A549 (cell line): ENCODE data around the gene ASB11. TPM values are rescaled to one million over a fixed set of nuclear protein-coding genes. Genes with fewer than 3 reads are reported as not detected.

Experiments used
- ATAC-seq, 2 experiments: fragments of 200-7000 bp in 1 of 2; fragments of >200 bp in 1 of 2; cut with Nextera tagmentation in 1 of 2; cut with Tn5 transposase in 1 of 2; 3 replicates each; pipeline versions ENCODE4 v1.8.0 to v1.9.1; 2018 to 2020; ENCODE audit warnings: mild to moderate bottlenecking in 1 of 2, moderate library complexity in 1 of 2
- CTCF ChIA-PET: fragments of 300-600 bp; sonication (Branson Sonifier 250); formaldehyde crosslinking; extraction: SDS; loops from one replicate; lab custom pipeline; 2021; ENCODE audit warnings: antibody characterized with exemption, inconsistent platforms; lab: Yijun Ruan, JAX
- POLR2A ChIA-PET: fragments of 350-600 bp; formaldehyde crosslinking; extraction: SDS; loops from one replicate; lab custom pipeline; 2021; ENCODE audit warnings: antibody characterized with exemption, inconsistent platforms; lab: Yijun Ruan, JAX
- DNase-seq, 2 experiments: peaks; one replicate each; pipeline versions ENCODE4 v3.0.0 to v3.0.0-alpha.2; 2011 to 2016; ENCODE audit warnings: low read depth in 1 of 2, low spot score in 1 of 2
- FAIRE-seq: peaks from 2 replicates; lab custom pipeline; 2011; peaks lifted over from hg19 to GRCh38; lab: Jason Lieb, UNC
- H3K27ac ChIP-seq, 2 experiments: fragments of >200 bp; sonication (Bioruptor Twin); formaldehyde crosslinking; 3 replicates each; pipeline ENCODE4 v1.5.1; 2016 to 2017
- H3K4me1 ChIP-seq: fragments of >200 bp; sonication (Bioruptor Twin); formaldehyde crosslinking; 3 replicates; pipeline ENCODE4 v1.6.1; 2016
- H3K4me2 ChIP-seq: fragments of >200 bp; sonication (Bioruptor Twin); formaldehyde crosslinking; 3 replicates; pipeline ENCODE4 v1.6.1; 2016
- H3K4me3 ChIP-seq: fragments of >200 bp; sonication (Bioruptor Twin); formaldehyde crosslinking; 3 replicates; pipeline ENCODE4 v1.5.1; 2016
- H3K9me3 ChIP-seq: fragments of >200 bp; sonication (Bioruptor Twin); formaldehyde crosslinking; 3 replicates; pipeline ENCODE4 v1.6.1; 2016
- ATOH8 ChIP-seq: fragments of 250-450 bp; sonication (Bioruptor Pico); IDR thresholded peaks from 2 replicates; pipeline ENCODE4 v1.5.0; 2020; ENCODE audit warnings: low read depth, mild to moderate bottlenecking, moderate library complexity
- BCL3 ChIP-seq: fragments of >200 bp; sonication (Bioruptor Twin); formaldehyde crosslinking; IDR thresholded peaks from 3 replicates; pipeline ENCODE4 v1.6.1; 2016
- BHLHE40 ChIP-seq: IDR thresholded peaks from 2 replicates; pipeline ENCODE4 v1.6.1; 2012; ENCODE audit warnings: low read depth, low read length, inconsistent platforms
- CTCF ChIP-seq: fragments of >200 bp; sonication (Bioruptor Twin); formaldehyde crosslinking; IDR thresholded peaks from 3 replicates; pipeline ENCODE4 v1.5.1; 2016
- EHMT2 ChIP-seq: fragments of 200-600 bp; sonication (generic); IDR thresholded peaks from 2 replicates; pipeline ENCODE4 v1.6.1; 2016; ENCODE audit warnings: antibody characterized with exemption, low read depth, mild to moderate bottlenecking, moderate library complexity
- FOSL2 ChIP-seq, 2 experiments: fragments of 450-650 bp in 1 of 2; fragments of >200 bp in 1 of 2; sonication (Bioruptor Twin) in 1 of 2; formaldehyde crosslinking; IDR thresholded peaks; 2 replicates each; pipeline versions ENCODE4 v1.5.0 to v1.6.1; 2016 to 2020; ENCODE audit warnings: mild to moderate bottlenecking in 1 of 2, moderate library complexity in 1 of 2
- HOXA7 ChIP-seq: fragments of 250-450 bp; sonication (Bioruptor Pico); IDR thresholded peaks from 2 replicates; pipeline ENCODE4 v1.5.0; 2020; ENCODE audit warnings: mild to moderate bottlenecking, moderate library complexity
- KDM1A ChIP-seq: fragments of 200-600 bp; sonication (generic); IDR thresholded peaks from 2 replicates; pipeline ENCODE4 v1.6.1; 2016; ENCODE audit warnings: low read depth, mild to moderate bottlenecking
- KDM5A ChIP-seq: fragments of 200-600 bp; sonication (generic); IDR thresholded peaks from 2 replicates; pipeline ENCODE4 v1.6.1; 2016; ENCODE audit warnings: antibody characterized with exemption, mild to moderate bottlenecking
- NFE2L2 ChIP-seq: fragments of 150-350 bp; conservative IDR thresholded peaks from 2 replicates; pipeline ENCODE4 v1.6.1; 2014; ENCODE audit warnings: low read length
- NPAS2 ChIP-seq: fragments of 250-450 bp; sonication (Bioruptor Pico); IDR thresholded peaks from 2 replicates; pipeline ENCODE4 v1.8.0; 2022; ENCODE audit warnings: mild to moderate bottlenecking, moderate library complexity, borderline replicate concordance
- PHF8 ChIP-seq: fragments of 200-600 bp; sonication (generic); IDR thresholded peaks from 2 replicates; pipeline ENCODE4 v1.6.1; 2016; ENCODE audit warnings: low read depth, mild to moderate bottlenecking, antibody characterized with exemption, moderate library complexity, borderline replicate concordance
- POLR2AphosphoS2 ChIP-seq: conservative IDR thresholded peaks from 2 replicates; pipeline ENCODE4 v1.6.1; 2012; ENCODE audit warnings: low read length, improper control_type of control experiment, inconsistent platforms
- RAD21 ChIP-seq, 2 experiments: fragments of >200 bp in 1 of 2; sonication (Bioruptor Twin) in 1 of 2; formaldehyde crosslinking in 1 of 2; IDR thresholded peaks in 1 of 2; conservative IDR thresholded peaks in 1 of 2; 2 replicates in 1 of 2; 3 replicates in 1 of 2; pipeline ENCODE4 v1.6.1; 2012 to 2018; ENCODE audit warnings: inconsistent platforms in 1 of 2
- RCOR1 ChIP-seq: fragments of 150-350 bp; IDR thresholded peaks from 2 replicates; pipeline ENCODE4 v1.6.1; 2014; ENCODE audit warnings: antibody characterized with exemption, low read length, low read depth
- SMC3 ChIP-seq: fragments of >200 bp; sonication (Bioruptor Twin); formaldehyde crosslinking; IDR thresholded peaks from 3 replicates; pipeline ENCODE4 v1.6.1; 2018; ENCODE audit warnings: inconsistent platforms
- SREBF2 ChIP-seq: fragments of 450-650 bp; IDR thresholded peaks from 2 replicates; pipeline ENCODE4 v1.6.1; 2014; ENCODE audit warnings: mild to moderate bottlenecking, moderate library complexity
- TFCP2L1 ChIP-seq: fragments of 250-450 bp; sonication (Bioruptor Pico); IDR thresholded peaks from 2 replicates; pipeline ENCODE4 v1.5.0; 2021; ENCODE audit warnings: mild to moderate bottlenecking
- ZSCAN20 ChIP-seq: fragments of 250-450 bp; sonication (Bioruptor Pico); IDR thresholded peaks from 2 replicates; pipeline ENCODE4 v1.8.0; 2022; ENCODE audit warnings: mild to moderate bottlenecking, moderate library complexity
- WGBS: methylation state at CpG from one replicate; pipeline ENCODE4 v1.1.6; 2017; ENCODE audit errors: missing lambda C conversion rate; 5-methylcytosine and 5-hydroxymethylcytosine counted together
- polyA plus RNA-seq, 4 experiments: library from polyadenylated mRNA; depleted of rRNA in 3 of 4; stranded (reverse); fragments of >200 nt; fragmentation: RNase III in 1 of 4; extraction: RNeasy Plus Mini Kit Qiagen cat#74134 plus additional on column Dnase treatment in 1 of 4; gene quantifications; 2 replicates in 3 of 4; 3 replicates in 1 of 4; pipeline ENCODE4 v1.2.3, GENCODE V29; 2011 to 2017
- TF ChIP-seq, protein P1 (sequence below): IDR thresholded peaks from 2 replicates; pipeline ENCODE4 v1.6.1; 2012

Gene ASB11
- polyA plus RNA-seq, 2 of the 4 experiments (the other 2 are of a cell fraction) = not detected

GRCh38 chrX:15292861-15293260, 22.6 kb downstream of the ASB11 start:
- Histone ChIP-seq H3K4me3 (no peak overlapping the region), H3K4me1 (peaks cover 18% of the 10 kb centered on the region; the same call in 2 of the 3 replicates), H3K9me3 (no peaks in the 10 kb centered on the region), H3K27ac (0 out of 6 replicates have a peak overlapping the region, but pooled peaks of 1 of the 2 experiments have one; percentile 13), H3K4me2 (peak overlapping the region; percentile 23; the same call in 1 of the 3 replicates)
- no peak for DNase-seq
- CTCF ChIA-PET = no interaction called here
- POLR2A ChIA-PET = no interaction called here
- TF ChIP-seq KDM1A (no peak), ATOH8 (no peak), BHLHE40 (no peak), CTCF (no peak), KDM5A (no peak), EHMT2 (no peak), TFCP2L1 (CRISPR knock-in tag) (no peak), ZSCAN20 (CRISPR knock-in tag) (no peak), SREBF2 (no peak), NPAS2 (CRISPR knock-in tag) (no peak), FOSL2 (IDR thresholded peaks at IDR 0.05) (no peak), FOSL2 (CRISPR knock-in tag; IDR thresholded peaks at IDR 0.05) (no peak), POLR2AphosphoS2 (no peak), SMC3 (no peak), HOXA7 (CRISPR knock-in tag) (no peak)
- 92% methylated on average over 3 of the region's 3 CpGs for WGBS
- no peak for ATAC-seq
- FAIRE-seq = no peak

GRCh38 chrX:15277604-15278003, 37.8 kb downstream of the ASB11 start:
- no peak for DNase-seq
- FAIRE-seq = no peak
- Histone ChIP-seq H3K27ac (no peak overlapping the region), H3K4me2 (no peak overlapping the region), H3K4me3 (no peak overlapping the region), H3K9me3 (no peaks in the 10 kb centered on the region), H3K4me1 (no peaks in the 10 kb centered on the region)
- ATAC-seq = no peak
- ChIA-PET POLR2A (no interaction called here), CTCF (interaction anchor here (1.0 to 2.8 kb wide), 2 partner anchors 22 to 71 kb away, joined by 3 to 8 read pairs; no protein-coding TSS in a partner anchor)
- WGBS = 81% methylated on average over 1 of the region's 1 CpG
- TF ChIP-seq, protein P1, sequence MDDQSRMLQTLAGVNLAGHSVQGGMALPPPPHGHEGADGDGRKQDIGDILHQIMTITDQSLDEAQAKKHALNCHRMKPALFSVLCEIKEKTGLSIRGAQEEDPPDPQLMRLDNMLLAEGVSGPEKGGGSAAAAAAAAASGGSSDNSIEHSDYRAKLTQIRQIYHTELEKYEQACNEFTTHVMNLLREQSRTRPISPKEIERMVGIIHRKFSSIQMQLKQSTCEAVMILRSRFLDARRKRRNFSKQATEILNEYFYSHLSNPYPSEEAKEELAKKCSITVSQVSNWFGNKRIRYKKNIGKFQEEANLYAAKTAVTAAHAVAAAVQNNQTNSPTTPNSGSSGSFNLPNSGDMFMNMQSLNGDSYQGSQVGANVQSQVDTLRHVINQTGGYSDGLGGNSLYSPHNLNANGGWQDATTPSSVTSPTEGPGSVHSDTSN = no peak
- TF ChIP-seq RAD21 (conservative IDR thresholded peaks at IDR 0.05 in 1 of 2, IDR thresholded peaks at IDR 0.05 in 1 of 2) (no peak), RCOR1 (no peak), CTCF (no peak), NFE2L2 (no peak), PHF8 (no peak), BCL3 (no peak)
